A673 (cell line): ENCODE data around the gene ADAMTS3. TPM values are rescaled to one million over a fixed set of nuclear protein-coding genes. Genes with fewer than 3 reads are reported as not detected.

Experiments
- BruUV-seq: library from RNA; stranded (reverse); fragments of 400-500 nt; replicated peaks from 2 replicates; lab custom pipeline; 2021; lab: Mats Ljungman, UMichigan
- CTCF ChIA-PET: fragments of 300-600 bp; sonication (Branson Sonifier 250); formaldehyde crosslinking; loops from one replicate; lab custom pipeline; 2022; ENCODE audit warnings: antibody characterized with exemption; lab: Charles Lee
- POLR2A ChIA-PET: fragments of 300-600 bp; sonication (Branson Sonifier 250); formaldehyde crosslinking; loops from one replicate; lab custom pipeline; 2022; ENCODE audit warnings: antibody characterized with exemption; ENCODE audit not compliant: low non-redundant PET; lab: Charles Lee
- DNase-seq: peaks from one replicate; pipeline ENCODE4 v3.0.0-alpha.2; 2015; ENCODE audit warnings: low spot score
- H3K27ac ChIP-seq: fragments of 200-600 bp; sonication (generic); 2 replicates; pipeline ENCODE4 v1.5.1; 2016; ENCODE audit warnings: mixed run types, low read depth, mild to moderate bottlenecking, mixed read lengths, antibody characterized with exemption, low read length; ENCODE audit not compliant: poor library complexity, severe bottlenecking
- H3K27me3 ChIP-seq: fragments of 200-600 bp; sonication (generic); replicated peaks from 2 replicates; pipeline ENCODE4 v1.6.1; 2017; ENCODE audit warnings: mixed run types, low read depth, mild to moderate bottlenecking, mixed read lengths, antibody characterized with exemption, low read length; ENCODE audit not compliant: insufficient read depth, poor library complexity
- H3K36me3 ChIP-seq: fragments of 200-600 bp; sonication (generic); 2 replicates; pipeline ENCODE4 v1.6.1; 2016; ENCODE audit warnings: mixed run types, mild to moderate bottlenecking, mixed read lengths, antibody characterized with exemption, low read length; ENCODE audit not compliant: insufficient read depth, poor library complexity, severe bottlenecking
- H3K4me1 ChIP-seq: fragments of 200-600 bp; sonication (generic); 2 replicates; pipeline ENCODE4 v1.6.1; 2017; ENCODE audit warnings: mixed run types, mild to moderate bottlenecking, mixed read lengths, antibody characterized with exemption, low read length; ENCODE audit not compliant: insufficient read depth, poor library complexity, severe bottlenecking
- H3K4me3 ChIP-seq: fragments of 200-600 bp; sonication (generic); 2 replicates; pipeline ENCODE4 v1.5.1; 2016; ENCODE audit warnings: low read depth, mixed run types, mild to moderate bottlenecking, mixed read lengths, low read length; ENCODE audit not compliant: poor library complexity, severe bottlenecking
- H3K9me3 ChIP-seq: fragments of 200-600 bp; sonication (generic); 2 replicates; pipeline ENCODE4 v1.6.1; 2016; ENCODE audit warnings: mixed run types, low read depth, mild to moderate bottlenecking, mixed read lengths, antibody characterized with exemption, low read length; ENCODE audit not compliant: poor library complexity, severe bottlenecking
- EZH2 ChIP-seq: fragments of 200-600 bp; sonication (generic); IDR thresholded peaks from 2 replicates; pipeline ENCODE4 v1.6.1; 2017; ENCODE audit warnings: borderline replicate concordance, low read depth, mild to moderate bottlenecking, mixed read lengths, antibody characterized with exemption, low read length; ENCODE audit not compliant: poor library complexity, severe bottlenecking
- intact Hi-C: fragments of 100-400 bp; cut with micrococcal nuclease; formaldehyde crosslinking; loops from one replicate; pipeline ENCODE4 v1.10.0; 2022; ENCODE audit not compliant: unreplicated experiment
- total RNA-seq: library from RNA; stranded (reverse); gene quantifications from 2 replicates; pipeline ENCODE4 v1.2.3, GENCODE V29; 2021
- TF ChIP-seq, protein P1 (sequence below): fragments of 300-800, 200-600 bp; sonication (generic); conservative IDR thresholded peaks from 2 replicates; pipeline ENCODE4 v1.5.1; 2017; ENCODE audit warnings: low read depth, mild to moderate bottlenecking, antibody characterized with exemption, low read length, moderate library complexity, mixed read lengths

The ADAMTS3 gene
- total RNA-seq, 1 experiment from 2014 or later, result 0.17 TPM

DNA sequence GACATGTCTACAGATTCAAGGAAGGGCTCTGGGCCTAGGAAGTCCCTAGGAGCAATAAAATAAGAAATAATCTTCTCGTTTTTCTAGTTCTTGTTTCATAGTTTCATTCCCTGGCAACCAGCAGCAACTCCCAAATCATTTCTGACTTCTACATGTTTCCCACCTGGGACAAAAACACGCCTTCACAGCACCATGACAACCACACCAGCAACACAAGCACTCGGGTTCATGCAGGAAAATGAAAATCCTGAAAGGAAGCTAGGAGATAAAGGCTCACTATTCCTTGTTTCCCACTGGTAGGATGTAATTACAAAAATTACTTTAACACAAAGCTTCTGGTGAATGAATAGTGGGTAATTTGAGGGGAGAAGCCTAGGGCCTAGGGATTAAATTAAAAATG, 158.9 kb downstream of the ADAMTS3 start:
- no TSS peak for BruUV-seq
- Histone ChIP-seq H3K36me3 (no peaks in the 10 kb centered on the region), H3K4me1 (no peaks in the 10 kb centered on the region), H3K9me3 (no peaks in the 10 kb centered on the region), H3K27me3 (no peaks in the 10 kb centered on the region), H3K27ac (no peak overlapping the region), H3K4me3 (no peak overlapping the region)
- ChIA-PET POLR2A (no interaction called here), CTCF (no interaction called here)
- no peak for DNase-seq
- intact Hi-C loops, result no loop called here
- no peak for TF ChIP-seq EZH2
- TF ChIP-seq, protein P1, sequence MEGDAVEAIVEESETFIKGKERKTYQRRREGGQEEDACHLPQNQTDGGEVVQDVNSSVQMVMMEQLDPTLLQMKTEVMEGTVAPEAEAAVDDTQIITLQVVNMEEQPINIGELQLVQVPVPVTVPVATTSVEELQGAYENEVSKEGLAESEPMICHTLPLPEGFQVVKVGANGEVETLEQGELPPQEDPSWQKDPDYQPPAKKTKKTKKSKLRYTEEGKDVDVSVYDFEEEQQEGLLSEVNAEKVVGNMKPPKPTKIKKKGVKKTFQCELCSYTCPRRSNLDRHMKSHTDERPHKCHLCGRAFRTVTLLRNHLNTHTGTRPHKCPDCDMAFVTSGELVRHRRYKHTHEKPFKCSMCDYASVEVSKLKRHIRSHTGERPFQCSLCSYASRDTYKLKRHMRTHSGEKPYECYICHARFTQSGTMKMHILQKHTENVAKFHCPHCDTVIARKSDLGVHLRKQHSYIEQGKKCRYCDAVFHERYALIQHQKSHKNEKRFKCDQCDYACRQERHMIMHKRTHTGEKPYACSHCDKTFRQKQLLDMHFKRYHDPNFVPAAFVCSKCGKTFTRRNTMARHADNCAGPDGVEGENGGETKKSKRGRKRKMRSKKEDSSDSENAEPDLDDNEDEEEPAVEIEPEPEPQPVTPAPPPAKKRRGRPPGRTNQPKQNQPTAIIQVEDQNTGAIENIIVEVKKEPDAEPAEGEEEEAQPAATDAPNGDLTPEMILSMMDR, result no peak

DNA sequence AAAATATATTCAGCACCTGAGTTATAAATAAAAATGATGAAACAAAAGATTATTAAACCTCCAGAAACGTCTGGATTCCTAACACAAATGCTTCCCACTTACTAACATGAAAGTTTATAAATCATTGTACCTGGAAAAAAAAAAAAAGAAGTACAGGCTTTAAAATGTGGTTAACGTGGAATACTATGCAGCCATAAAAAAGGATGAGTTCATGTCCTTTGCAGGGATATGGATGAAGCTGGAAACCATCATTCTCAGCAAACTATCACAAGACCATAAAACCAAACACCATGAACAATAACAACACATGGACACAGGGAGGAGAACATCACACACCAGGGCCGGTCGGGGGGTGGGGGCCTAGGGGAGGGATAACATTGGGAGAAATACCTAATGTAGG, 160.5 kb downstream of the ADAMTS3 start:
- H3K27me3 ChIP-seq, result no peaks in the 10 kb centered on the region
- H3K36me3 ChIP-seq, result no peaks in the 10 kb centered on the region
- no peak for DNase-seq
- no peak overlapping the region for H3K27ac ChIP-seq
- BruUV-seq, result no TSS peak
- intact Hi-C loops, result no loop called here
- TF ChIP-seq EZH2, result no peak
- TF ChIP-seq, protein P1, result no peak
- H3K9me3 ChIP-seq, result no peaks in the 10 kb centered on the region
- POLR2A ChIA-PET, result no interaction called here
- no peaks in the 10 kb centered on the region for H3K4me1 ChIP-seq
- no peak overlapping the region for H3K4me3 ChIP-seq
- CTCF ChIA-PET, result no interaction called here

DNA sequence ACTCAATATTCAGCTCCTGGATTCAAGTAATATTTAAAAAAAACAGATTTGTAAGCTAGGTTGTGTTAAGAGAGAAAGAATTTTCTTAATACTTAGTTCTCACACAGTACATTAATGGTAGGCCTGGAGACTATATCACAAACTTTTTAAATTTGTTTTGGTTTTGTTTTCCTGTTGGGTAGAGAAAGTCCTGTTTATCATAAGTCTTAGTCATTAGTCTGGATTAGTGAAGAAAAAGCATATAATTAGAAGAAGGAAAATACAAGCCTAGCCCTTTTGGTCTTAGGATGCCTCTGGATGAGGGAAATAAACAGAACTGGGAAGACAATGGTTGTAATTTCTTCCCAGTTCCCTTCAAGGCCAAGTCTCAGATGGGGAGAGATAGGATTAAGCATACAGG, 163.6 kb downstream of the ADAMTS3 start:
- POLR2A ChIA-PET, result no interaction called here
- Histone ChIP-seq H3K27ac (no peak overlapping the region), H3K27me3 (no peaks in the 10 kb centered on the region), H3K4me3 (no peak overlapping the region), H3K36me3 (no peaks in the 10 kb centered on the region), H3K4me1 (no peaks in the 10 kb centered on the region), H3K9me3 (no peaks in the 10 kb centered on the region)
- BruUV-seq, result no TSS peak
- no peak for TF ChIP-seq EZH2
- TF ChIP-seq, protein P1, result no peak
- no peak for DNase-seq
- intact Hi-C loops, result no loop called here
- CTCF ChIA-PET, result no interaction called here
